ENCODE measurements around the gene DNAH5.

Gene DNAH5

DNA sequence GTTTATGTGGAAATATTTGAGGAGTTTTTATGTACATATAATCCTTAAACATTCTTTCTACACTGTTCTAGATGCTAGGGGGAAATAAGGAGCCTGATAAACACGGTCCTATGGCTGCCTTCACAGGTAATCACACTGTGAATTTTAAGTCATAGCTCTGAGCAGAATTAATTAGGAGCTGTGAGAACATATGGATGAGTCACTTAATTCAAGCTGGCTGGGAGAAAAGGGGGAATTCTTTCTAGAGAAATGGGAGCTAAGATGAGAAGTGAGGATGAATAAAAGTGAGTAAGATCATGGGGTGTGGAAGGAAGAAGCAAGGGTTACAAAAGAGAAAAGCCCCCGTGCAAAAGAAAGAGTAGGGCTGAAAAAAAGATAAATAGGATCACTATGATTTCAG, 290.8 kb downstream of the DNAH5 start:
- DNase-seq (ENCODE audit: low read depth, low spot score), result peak; percentile 3
- no peak overlapping the region for H3K4me3 ChIP-seq (ENCODE audit: low read depth, low read length)
- TF ChIP-seq, protein P1, sequence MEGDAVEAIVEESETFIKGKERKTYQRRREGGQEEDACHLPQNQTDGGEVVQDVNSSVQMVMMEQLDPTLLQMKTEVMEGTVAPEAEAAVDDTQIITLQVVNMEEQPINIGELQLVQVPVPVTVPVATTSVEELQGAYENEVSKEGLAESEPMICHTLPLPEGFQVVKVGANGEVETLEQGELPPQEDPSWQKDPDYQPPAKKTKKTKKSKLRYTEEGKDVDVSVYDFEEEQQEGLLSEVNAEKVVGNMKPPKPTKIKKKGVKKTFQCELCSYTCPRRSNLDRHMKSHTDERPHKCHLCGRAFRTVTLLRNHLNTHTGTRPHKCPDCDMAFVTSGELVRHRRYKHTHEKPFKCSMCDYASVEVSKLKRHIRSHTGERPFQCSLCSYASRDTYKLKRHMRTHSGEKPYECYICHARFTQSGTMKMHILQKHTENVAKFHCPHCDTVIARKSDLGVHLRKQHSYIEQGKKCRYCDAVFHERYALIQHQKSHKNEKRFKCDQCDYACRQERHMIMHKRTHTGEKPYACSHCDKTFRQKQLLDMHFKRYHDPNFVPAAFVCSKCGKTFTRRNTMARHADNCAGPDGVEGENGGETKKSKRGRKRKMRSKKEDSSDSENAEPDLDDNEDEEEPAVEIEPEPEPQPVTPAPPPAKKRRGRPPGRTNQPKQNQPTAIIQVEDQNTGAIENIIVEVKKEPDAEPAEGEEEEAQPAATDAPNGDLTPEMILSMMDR (IDR thresholded peaks at IDR 0.05; ENCODE audit: low read depth, low read length), result no peak
- in situ Hi-C loops (cut with HindIII; ENCODE audit: low sequenced_read_pairs), result no loop called here

DNA sequence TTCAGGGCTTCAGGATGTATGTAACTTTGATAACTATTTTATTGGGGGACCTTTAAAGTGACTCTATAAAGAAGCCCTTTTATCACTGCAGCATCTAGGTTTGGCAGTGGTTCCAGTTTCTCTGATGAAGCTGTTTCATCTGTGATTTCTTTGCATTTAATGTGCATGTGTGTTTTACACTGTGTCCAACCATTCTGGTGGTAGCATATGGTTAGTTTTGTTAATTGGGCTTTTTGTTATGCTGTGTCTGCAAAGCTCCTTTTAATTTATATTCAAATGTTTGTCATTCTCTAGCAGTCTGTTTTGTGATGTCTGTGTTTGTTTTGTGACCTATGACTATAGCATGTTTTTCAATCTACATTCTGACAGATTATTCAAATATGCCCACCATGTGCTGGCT, 294.8 kb downstream of the DNAH5 start:
- in situ Hi-C loops (cut with HindIII; ENCODE audit: low sequenced_read_pairs), result no loop called here
- TF ChIP-seq, protein P1 (IDR thresholded peaks at IDR 0.05; ENCODE audit: low read depth, low read length), result no peak
- H3K4me3 ChIP-seq (ENCODE audit: low read depth, low read length), result no peak overlapping the region
- no peak for DNase-seq (ENCODE audit: low read depth, low spot score)

DNA sequence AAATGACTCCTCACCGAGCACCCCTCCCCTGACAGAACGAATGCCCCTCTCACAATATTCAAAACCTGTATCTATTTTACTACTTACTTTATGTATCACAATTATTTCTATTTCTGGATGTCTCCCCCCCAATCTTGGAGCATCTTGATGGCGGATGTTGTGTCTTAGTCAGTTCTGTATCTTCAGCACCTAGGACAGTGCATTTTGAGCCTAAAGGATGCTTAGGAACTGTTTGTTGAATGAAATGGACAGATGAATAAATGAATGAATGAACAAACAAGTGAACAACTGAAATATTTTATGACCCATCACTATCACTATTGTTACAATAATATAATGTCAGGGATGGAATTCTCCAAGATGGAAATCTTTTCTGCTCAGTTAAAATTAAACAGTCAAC, 295.7 kb downstream of the DNAH5 start:
- TF ChIP-seq, protein P1 (IDR thresholded peaks at IDR 0.05; ENCODE audit: low read depth, low read length), result no peak
- in situ Hi-C loops (cut with HindIII; ENCODE audit: low sequenced_read_pairs), result no loop called here
- no peak for DNase-seq (ENCODE audit: low read depth, low spot score)
- H3K4me3 ChIP-seq (ENCODE audit: low read depth, low read length), result no peak overlapping the region

DNA sequence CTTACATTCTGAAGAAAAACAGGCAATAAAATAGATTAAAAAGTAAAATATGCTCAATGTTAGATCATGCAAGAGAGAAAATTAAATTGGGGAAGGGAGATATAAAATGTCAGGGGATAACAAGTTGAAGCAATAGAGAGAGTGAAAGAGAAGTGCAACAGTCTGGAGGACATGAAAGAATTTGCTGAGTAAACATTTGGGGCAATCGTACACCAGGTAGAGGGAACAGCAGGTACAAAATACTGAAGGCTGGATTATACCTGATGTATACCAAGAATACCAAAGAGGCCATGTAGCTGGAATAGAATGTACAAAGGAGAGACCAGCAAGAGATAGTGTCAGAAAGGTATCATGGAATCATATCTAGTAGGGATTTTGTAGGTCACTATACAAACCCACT, 300.8 kb downstream of the DNAH5 start:
- TF ChIP-seq, protein P1 (IDR thresholded peaks at IDR 0.05; ENCODE audit: low read depth, low read length), result no peak
- no peak overlapping the region for H3K4me3 ChIP-seq (ENCODE audit: low read depth, low read length)
- in situ Hi-C loops (cut with HindIII; ENCODE audit: low sequenced_read_pairs), result no loop called here
- no peak for DNase-seq (ENCODE audit: low read depth, low spot score)

DNA sequence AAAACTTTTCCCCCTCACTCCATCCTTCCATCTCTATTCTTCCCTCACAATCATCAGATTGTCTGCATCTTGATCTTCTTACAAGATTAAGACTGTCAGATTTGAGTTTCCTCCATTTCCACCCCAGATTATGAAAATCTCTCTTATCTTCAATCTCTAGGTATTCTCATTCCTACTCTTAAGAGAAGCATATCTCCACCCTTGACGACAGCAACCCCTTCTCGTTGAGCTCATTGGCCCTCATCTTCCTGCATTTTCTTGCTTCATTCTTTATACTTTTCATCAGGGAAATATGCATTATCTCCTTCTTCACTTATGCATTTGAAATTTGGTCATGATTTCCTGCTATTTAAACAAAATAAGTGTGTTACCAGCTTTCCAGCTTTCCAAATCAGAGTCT, 301.3 kb downstream of the DNAH5 start:
- in situ Hi-C loops (cut with HindIII; ENCODE audit: low sequenced_read_pairs), result no loop called here
- TF ChIP-seq, protein P1 (IDR thresholded peaks at IDR 0.05; ENCODE audit: low read depth, low read length), result no peak
- H3K4me3 ChIP-seq (ENCODE audit: low read depth, low read length), result no peak overlapping the region

More for the DNA sequence above, 301.3 kb downstream of the DNAH5 start:
- no peak for DNase-seq (ENCODE audit: low read depth, low spot score)
